ENCODE measurements around the gene SMNDC1.
"Not testable (repeated sequence)": the region's sequence is repeated elsewhere in the genome, so short reads cannot be mapped to it uniquely, and the experiment has no call there.

The SMNDC1 gene

DNA sequence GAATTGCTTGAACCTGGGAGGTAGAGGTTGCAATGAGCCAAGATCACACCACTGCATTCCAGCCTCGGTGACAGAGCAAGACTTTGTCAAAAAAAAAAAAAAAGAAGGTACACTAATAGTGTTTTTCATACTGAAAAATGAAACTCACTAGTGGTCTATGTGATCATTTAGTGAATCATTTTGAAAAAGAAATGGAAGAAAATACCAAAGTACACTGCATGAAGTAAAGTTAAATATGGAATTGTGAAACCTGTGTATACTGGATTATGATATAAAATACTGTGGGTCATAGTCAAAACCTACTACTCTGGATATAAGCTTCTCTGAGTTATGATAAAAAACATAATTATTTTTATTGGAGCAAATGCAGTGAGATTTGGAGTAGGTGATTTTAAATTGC lies 55.2 kb downstream of the SMNDC1 start:
- not testable (repeated sequence) for DNase-seq (ENCODE audit: low spot score)

DNA sequence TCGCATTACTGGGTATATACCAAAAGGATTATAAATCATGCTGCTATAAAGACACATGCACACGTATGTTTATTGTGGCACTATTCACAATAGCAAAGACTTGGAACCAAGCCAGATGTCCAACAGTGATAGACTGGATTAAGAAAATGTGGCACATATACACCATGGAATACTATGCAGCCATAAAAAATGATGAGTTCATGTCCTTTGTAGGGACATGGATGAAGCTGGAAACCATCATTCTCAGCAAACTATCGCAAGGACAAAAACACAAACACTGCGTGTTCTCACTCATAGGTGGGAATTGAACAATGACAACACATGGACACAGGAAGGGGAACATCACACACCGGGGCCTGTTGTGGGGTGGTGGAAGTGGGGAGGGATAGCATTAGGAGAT lies 56.9 kb downstream of the SMNDC1 start:
- not testable (repeated sequence) for DNase-seq (ENCODE audit: low spot score)

DNA sequence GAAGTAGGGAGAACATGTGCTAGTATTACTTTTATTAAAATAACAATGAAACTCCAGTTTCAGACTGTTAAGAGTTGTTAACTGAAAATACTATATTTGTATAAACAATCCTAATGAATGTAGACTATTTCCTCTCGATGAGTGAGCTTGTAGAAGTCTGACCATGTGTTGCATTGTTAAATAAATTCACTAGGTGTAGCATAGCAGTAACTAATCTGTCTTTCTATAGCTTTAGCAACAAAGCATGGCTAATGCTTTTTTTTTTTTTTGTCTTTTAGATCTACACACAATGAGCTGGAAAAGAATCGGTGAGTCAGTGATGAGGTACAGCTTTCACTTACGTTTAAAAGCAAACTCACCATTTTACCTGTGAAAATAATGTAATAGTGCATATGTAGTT lies 60.2 kb downstream of the SMNDC1 start:
- DNase-seq (ENCODE audit: low spot score), result no peak

DNA sequence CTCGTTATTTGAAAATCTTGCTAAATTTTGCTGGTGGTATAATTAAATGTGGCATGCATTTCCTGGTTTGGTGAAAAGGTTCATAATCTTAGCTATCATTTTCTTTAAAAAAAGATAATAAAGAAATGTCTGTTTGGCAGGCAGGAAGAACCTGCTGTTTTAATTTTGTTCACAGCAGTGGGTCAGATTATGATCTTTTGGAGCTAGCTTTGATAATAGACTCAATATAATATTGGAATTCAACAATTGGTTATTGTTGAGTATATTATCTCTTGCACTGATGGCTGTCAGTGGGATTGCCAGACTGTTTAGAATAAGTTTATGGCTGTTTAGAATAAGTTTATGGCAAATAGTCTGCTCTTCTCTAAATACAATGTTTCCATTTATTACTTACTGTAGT lies 62.2 kb downstream of the SMNDC1 start:
- DNase-seq (ENCODE audit: low spot score), result no peak

DNA sequence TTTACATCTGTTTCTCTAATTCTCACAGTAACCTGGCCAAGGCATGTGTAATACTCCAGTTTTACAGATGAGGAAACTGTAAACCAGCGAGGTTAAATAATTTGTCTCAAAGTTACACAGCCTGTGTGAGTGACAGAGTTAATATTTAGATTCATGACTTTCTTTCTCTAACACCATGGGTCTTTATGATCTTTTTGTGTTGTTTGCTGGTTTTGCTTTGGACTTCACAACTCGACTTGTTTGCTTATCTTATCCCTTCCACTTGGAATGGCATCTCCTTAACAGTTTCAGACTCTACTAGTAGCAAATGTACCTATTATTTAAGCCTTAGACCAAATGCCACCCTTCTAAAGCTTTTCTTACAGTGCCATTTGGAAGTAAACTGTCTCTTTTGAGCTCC lies 62.9 kb downstream of the SMNDC1 start:
- no peak for DNase-seq (ENCODE audit: low spot score)

DNA sequence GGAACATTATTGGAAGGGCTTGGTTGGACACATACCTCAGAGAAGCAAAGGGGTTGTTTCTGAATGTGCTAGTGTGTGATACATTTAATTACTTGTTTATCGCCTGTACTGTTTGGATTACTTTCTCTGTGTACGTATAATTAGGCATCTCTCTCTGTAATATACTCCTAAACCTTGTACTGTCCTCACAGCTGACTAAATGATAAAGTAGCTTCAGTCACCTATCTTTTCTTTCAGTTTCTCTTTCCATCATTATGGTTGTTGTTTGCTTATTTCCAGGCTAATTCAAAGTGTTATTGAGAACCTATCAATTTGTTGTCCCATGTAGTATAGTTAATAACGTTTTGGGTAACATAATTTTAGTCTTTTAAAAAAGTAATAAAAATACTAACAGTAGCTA lies 63.3 kb downstream of the SMNDC1 start:
- no peak for DNase-seq (ENCODE audit: low spot score)

All from AG20443 (cell line).